HG03439 (cell line): ENCODE data around the gene ARPC5.

Experiments used
- ATAC-seq: cut with Tn5 transposase; IDR thresholded peaks from one replicate; pipeline ENCODE4 v1.9.1; 2021; ENCODE audit warnings: mild to moderate bottlenecking, moderate library complexity; ENCODE audit not compliant: unreplicated experiment

ARPC5 gene

DNA sequence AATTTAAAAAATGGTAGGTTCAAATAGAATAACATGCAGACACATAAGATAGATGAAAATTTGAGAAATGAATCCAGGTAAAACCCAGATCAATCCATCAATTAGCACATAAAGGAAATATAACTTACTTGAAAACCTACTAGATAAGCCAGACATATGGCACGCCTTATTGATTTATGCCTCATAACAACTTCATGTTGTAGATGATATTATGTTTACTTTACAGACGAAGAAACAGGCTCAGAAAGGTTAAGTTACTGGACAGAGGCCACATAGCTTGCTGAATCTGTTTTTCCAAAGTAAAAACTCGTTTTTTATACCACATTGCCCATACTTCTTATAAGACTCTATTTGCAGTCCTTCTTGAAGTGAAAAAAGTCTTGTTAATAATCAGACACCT, 23.2 kb downstream of the ARPC5 start:
- ATAC-seq: no peak

DNA sequence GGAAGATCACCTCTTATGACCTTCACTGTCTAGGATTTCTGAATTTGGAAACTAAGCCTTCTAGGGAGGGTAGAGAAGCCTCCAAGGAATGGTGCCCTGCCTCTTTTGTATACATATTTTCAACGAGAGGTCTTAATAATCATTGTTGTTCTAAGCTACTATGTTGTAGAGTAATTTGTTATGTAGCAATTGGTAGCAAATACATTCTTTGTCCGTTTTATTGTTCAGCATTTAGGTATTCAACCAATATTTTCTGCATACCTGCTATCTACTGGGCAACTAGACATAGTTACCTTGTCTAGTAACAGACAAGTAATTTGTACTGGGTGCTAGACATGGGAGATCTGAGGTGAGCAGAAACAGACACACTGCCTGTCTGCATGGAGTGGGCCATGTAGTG, 24.6 kb downstream of the ARPC5 start:
- no peak for ATAC-seq

DNA sequence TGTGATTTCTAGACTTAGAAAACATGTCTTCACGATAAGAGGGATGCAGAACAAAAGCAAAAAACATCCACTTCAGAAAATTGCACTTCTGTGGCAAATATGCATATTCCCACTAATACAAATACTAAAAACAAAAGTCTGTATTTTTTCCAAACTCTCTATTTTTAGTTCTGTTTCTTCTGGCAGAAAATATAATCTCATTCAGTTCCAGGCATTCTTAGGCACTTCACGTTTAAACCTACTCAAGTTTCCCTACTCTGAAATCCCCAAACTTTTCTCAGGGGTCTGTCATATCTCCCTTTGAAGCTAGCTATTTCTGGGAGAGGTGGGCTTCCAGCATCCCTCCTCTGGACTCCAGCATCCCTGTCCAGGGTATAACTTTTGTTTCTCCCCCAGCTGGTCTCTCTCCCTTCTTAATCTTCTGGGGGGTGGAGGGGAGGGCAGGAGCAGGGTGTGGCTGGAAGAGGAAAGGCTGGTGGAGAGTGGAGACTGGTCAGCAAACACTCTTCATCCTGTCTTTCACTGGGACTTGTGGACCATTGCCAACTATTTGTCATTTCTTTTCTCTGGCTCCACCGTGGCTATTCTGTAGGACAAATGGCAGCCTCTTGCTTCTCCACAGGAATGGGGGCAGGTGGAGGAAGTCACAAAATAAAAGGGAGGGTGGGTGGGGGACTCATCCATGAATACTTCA, 25.7 kb downstream of the ARPC5 start:
- ATAC-seq: no peak

DNA sequence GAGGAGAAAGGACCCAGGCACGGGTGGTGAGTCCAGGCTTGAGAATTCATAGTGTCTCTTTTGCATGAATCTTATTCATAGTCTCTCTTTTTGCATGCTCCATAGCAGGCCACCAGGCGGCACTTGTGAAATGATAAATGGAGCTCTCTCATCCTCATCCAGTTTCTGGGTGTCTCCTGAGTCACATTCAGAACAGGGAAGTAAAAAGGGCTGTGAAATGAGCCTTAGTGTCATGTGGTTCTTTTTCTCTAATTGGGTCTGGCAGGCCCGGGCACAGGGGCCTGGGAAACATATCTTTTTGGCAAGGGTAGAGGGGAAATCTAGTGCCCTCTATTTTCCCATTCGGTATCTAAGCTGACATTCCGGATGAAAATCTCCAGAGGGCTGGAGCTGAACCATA, 26.3 kb downstream of the ARPC5 start:
- ATAC-seq: peak; percentile 43

DNA sequence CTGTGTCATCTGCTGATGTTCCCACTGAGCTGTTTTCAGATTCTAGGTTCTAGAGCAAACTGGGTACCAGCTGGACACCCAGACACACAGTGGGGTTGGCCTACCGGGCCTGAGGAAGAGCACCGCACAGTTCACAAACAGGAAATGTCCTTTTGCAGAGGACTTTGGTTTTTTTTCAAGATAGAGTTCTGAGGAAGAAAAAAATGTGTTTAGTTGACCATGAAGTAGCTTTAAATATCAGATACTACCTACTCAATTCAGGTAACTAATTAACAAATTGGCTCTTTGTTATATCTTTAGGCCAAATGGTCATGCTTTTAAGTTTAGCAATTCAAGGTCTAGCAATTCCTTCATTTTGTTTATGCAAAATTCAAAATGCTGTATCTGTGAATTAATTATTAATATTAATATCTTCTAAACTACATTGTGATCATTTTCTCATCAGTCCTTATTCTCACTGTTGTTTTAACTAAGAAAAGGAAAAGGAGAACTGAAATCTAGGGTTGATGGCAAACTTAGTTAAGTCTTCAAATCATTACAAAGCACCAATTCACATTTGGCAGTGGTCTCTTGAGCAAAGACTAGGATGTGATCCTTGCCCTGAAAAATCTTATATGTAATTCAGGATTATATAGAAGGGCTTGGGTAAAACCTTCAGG, 28.1 kb downstream of the ARPC5 start:
- no peak for ATAC-seq

DNA sequence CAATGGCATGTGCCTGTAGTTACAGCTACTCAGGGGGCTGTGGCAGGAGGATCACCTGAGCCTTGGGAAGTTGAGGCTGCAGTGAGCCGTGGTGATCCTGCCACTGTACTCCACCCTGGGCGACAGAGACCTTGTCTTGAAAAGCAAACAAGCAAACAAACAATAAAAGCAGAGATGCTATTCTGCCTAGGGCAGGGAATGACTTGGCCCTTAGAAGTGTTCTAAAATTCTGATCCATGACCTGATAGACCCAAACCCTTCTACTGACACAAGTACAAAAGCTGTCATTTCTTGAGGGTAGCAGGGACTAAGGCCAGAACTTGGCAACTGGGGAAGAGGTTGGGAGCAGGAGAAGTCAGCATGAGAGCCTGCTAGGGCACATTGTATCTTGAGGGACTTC, 29.7 kb downstream of the ARPC5 start:
- ATAC-seq: no peak

DNA sequence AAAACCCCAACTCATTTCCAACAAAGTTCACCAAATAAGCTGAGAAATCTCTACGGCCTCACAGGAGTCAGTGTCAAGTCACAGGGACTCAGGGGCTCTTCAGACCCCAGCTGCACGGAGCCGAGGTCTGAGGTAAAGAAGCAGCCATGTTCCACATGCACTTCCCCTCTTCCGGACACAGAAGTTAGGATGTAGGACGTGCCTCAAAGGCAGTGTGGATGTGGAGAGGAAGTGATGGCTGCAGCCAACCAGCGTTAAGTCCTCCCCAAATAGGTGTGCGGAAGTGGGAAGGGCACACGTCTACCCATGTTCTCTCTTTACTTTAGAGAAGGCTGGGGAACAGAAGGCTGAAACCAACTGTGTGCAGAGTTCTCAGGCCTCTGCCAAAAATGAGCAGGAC, 30.8 kb downstream of the ARPC5 start:
- ATAC-seq: no peak

DNA sequence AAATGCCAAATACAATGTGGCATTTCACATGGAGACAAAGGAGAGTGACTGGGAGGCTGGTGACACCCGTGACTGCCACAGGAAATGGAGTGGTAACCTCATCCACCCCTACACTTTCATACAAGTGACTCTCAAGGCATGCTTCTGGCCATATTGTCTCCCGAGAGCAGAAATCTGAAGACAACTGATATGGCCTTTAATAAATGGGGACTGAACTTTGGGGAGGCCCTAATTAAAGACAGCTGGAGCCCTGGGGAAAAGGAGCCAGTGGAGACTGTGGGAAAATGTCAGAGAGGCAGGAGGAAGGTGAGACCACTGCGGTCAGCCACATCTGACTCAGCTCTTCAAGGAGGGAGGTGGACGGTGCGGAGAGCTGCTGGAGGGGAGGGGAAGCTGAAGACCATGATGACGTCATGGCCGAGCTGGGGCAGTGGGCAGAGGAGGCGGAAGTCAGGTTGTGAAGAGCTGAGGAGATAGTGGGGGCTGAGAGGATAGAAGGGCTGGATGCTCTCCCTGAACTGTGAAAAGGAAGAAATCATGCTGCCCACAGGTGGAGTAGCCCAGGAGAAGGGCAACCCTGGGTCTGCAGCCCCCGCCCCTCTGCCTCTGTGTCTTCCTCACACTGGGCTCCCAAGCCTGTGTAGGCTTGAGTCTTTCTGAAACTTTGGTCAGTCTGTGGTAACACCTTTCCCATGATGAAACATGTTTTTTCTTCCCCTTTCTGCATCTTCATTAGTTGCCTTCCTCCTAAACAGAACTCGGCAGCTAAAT, 31.4 kb downstream of the ARPC5 start:
- no peak for ATAC-seq

DNA sequence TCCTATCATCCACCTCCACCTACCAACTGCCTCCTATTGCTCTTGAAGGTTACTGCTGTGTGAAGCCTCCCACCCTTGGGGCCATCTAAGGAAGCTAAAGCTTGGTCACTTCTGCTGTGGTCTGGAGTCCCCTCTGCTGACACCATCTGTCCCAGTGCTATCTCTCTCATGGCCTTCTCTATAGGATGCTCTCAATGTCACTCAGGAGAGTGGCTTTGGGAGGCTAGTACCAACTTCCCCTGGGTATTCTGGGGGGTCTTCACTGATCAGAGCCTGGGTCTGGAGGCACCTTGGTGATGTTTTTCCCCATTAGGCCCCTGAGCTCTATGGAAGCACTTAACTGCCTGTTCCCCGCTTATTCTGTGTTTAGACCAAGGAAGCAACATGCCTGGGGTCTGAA, 33.1 kb downstream of the ARPC5 start:
- ATAC-seq: no peak

DNA sequence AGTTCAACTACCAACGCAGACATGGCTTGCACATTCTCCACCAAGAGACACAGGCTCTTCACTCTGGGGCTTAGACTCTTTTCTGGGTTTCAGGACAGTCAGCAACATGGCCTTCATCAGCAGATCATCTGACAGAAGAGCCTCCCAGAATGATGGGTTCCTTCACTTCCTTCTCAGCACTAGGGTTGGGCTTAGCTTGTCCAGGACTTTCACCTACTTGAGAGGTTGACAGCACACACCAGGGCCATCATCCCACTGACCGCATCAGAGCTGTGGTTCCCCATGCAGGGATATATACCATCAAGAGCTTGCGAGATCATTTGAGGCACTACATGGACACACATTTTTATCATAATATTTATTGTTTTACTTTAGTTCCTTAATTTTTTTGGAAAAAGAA, 34.9 kb downstream of the ARPC5 start:
- no peak for ATAC-seq

DNA sequence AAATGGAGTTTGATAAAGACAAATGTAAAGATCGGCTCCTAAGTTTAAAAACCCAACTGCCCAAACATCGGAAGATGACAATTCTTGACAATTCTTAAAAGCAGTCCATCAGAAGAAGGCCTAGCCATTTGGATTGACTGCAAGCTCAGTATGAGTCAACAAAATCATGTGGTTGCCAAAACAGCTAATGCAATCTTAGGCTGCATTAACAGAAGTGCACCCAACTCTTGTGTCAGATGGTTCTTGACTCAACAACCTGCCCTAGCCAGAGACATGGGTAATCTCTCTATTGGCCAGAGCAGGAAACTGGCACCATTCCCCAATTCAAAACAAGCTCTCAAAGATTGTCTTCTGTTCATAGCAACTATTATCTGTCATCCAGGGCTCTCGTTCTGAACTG, 35.4 kb downstream of the ARPC5 start:
- no peak for ATAC-seq

DNA sequence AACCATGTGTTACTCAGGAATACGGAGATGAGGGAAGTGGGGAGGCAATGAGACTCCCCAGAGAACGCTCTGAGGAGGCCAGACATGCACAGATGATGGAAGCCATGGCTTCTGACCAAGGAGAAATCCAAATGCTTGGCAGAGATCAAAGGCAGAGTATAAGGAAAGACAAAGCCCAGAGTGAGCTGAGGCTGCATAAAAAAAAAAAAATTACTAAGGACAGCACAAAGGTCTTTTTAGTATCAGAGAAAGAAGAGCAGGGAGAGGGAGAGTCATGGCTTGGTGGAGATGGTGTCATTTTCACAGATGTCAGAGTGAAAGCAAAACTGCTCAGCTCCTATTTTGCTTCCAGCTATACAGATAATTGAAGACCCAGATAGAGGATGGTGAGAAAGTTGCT, 37.2 kb downstream of the ARPC5 start:
- ATAC-seq: peak; percentile 59

DNA sequence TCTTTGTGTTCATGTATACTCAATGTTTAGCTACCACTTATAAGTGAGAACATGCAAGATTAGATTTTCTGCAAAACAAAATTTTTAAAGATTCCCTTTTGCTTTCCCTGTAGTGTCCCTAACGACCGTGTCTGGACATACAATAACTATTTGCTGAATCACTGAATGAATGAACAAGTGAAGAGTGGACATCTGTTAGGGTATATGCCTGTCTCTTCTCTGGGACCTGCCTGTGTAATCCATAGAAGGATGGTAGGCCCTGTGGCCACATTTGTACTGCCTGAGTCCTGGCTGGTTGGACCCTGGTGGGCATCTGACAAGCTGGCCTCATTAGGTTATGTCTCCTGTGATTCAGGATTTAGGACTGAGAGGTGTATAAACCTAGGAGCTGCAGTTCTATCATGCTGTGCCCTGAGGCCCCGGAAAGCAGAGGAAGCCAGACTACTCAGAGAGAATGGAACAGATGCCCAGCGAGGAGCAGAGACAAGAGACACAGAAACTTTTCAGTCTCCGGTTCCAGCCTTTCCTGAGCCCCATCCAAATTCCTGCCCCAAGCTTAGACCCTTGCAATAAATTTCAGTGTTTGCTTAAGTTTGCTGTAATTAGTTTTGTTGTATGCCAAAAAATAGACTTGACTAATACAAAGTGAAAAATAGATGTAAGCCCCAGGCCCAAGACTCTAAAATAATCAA, 37.8 kb downstream of the ARPC5 start:
- ATAC-seq: no peak

DNA sequence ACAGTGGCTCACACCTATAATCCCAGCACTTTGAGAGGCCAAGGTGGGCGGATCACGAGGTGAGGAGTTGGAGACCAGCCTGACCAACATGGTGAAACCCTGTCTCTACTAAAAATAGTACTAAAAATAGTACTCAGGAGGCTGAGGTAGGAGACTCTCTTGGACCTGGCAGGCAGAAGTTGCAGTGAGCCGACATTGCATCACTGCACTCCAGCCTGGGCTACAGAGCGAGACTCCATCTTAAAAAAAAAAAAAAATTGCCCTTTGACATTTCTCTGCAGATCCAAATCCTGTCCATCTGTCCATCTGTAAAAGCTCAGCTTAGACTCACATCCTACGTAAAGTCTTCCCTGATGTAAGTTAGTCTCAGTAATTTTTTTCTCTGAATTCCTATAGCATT, 39.1 kb downstream of the ARPC5 start:
- ATAC-seq: no peak

DNA sequence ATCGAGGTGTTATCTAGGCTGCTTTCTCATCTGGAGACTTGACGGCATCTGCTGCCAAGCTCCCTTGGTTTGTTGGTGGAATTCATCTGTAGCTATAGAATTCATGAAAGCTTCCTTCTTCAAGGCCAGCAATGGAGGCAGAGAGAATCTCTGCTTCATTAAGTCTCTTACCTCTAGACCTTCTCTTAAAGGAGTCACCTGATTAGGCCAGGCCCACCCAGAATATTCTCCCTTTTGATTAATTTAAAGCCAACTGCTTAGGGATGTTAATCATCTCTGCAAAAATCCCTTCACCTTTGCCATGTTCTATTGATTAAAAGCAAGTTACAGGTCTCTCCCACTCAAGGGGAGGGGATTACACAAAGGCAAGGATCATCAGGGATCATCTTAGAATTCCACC, 40.0 kb downstream of the ARPC5 start:
- ATAC-seq: no peak

DNA sequence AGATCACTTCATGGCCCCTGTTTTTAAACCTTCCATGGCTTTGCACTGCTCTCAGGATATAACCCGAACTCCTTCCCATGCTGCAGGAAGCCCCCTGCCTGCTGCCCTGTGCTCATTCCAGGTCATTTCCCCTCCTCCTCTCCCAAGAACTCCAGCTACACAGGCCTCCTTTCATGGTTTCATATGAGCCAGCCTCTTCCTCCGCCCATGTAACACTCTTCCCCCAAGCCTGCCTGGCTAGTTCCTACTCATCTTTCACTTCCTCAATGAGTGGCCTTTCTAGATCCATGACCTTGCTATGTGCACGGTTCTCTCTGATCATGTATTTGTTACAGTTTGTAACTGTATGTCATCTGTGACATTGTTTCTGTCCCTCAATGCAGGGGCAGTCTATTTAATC, 42.2 kb downstream of the ARPC5 start:
- peak; percentile 41 for ATAC-seq

DNA sequence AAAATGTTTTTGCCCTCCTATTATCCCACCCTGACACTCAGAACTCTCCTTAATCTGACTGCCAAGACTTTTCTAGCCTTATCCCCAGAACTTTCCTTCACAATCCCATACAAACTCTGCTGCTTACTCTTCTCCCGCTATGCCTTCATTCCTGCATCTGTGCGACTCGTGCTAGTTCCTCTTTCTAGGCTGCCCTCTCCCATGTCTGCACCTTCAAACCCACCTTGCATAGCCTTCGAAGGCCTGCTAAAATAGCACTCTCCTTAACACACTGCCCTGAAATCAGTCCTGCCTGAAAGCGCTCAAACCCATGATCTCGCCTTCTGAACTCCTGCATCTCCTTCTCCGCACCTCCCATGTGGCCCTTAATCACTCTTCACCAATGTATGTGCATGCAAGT, 42.9 kb downstream of the ARPC5 start:
- no peak for ATAC-seq

DNA sequence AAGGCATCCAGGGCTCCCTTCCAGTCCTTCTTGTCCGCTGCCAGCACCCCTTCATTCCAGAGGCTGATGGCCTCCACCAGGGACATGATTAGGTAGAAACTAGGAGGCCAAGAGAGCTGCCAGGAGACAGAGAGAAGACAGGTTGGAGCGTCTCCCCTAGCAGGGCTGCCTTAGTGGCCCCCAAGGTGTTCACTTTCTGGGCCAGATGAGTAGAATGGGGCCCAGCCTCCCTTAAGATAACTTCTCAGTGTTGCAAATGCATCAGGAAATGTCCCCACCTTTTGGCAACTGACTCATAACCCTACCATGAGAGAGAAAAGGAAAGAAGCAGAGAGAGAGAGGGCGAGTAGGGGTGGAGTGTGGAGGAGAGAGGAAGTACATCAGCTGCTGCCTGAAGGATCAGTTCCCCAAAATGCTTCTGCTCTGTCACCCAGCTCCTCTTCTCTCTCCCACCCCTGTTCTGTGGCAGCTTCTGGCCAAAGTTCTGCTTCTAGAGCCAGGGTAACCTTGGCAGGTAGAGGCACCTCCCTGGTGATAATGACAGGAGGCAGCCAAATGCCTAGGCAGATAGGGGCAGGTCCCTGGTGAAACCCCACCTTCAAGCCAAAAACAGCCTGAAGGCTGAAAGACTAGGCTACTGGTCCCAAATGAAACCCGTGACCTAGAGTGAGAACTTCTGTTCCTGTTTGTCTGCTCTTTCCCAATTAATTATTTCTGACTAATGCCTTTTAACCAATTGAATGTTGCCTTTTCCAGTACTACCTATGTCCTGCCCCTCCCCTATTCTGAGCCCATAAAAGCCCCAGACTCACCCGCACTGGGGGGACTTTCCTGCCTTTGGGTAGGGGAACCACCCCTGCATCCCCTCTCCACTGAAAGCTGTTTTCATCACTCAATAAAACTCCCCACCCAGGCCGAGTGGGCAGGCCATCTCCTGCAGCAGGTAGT, 45.1 kb downstream of the ARPC5 start, which contains the start of gene NCF2:
Gene NCF2 (minus strand): TSS at position 216 of the 948 bp plus-strand sequence. CDS start 130 bp downstream, at position 86.
- ATAC-seq: peak; percentile 87

DNA sequence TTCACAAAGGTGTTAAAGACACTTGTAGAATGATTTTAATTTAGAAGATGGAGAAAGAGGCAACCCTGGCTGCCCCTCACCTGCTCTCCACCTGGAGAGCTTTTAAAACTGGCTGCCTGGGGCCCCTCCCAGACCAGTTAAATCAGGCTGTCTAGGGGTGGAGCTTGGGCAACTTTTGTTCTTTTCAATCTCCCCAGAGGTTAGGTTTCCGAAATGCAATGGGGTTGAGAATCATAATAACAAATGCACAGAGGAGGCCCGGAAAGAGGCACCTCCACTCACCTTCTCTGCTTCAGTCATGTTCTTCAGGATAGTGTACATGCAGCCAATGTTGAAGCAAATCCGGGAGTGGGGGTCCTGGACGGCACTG, 45.7 kb downstream of the ARPC5 start:
- peak; percentile 14 for ATAC-seq

DNA sequence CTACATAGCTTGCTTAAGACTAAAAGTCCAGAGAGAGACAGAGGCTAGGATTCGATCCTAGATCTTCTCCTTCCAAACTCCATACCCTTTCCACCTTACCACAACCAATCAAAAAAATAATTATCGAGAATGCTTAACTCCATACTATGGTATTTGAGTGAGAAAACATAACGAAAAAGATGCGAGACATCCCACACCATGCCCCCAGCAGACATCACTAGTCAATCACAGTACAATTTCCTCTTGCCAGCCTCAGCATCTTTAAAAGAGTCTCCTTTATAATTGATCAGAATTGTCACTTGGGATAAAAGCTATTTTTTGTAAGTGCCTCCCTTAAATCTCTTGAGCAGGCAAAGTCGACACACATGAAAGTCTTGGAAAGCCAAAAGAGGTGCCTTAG, 46.2 kb downstream of the ARPC5 start:
- ATAC-seq: no peak
